ENCODE data around the gene ZP3. TPM values are rescaled to one million over a fixed set of nuclear protein-coding genes. Genes with fewer than 3 reads are reported as not detected.
A peak's percentile ranks its signal among the peaks of the same experiment; 100 is the strongest.
"Not testable (repeated sequence)": the region's sequence is repeated elsewhere in the genome, so short reads cannot be mapped to it uniquely, and the experiment has no call there.

ZP3 gene
- total RNA-seq, 1 experiment from 2014 or later = 23.3 TPM

DNA sequence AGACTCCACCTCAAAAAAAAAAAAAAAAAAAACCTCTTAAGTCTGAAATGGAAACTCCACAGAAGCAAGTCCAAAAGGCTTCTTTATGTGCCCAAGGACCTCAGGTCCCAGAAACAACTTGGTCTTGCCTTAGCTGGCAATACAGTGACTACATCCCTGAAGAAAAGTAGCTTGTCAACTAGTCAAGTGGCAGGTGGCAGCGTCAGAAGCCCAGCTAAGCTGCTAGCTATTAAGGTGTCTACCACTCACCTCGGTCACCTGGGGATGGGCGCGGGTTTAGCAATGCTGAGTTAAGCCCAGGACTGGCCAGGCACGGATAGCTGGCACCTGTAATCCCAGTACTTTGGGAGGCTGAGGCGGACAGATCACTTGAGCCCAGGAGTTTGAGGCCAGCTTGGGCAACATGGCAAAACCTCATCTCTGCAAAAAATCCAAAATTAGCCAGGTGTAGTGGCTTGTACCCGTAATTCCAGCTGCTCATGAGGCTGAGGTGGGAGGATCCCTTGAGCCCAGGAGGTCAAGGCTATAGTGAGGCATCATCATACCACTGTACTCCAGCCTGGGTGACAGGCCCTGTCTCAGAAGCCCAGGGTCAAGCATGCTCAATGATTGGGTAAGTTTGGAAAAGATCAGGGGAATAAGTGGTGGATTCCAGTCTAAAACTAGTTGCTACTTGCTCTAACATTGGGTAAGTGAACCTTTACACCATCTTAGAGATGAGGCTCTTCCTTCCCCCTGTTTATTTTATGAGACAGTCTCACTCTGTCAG, 14.6 kb downstream of the ZP3 start:
- H3K27ac ChIP-seq (ENCODE audit: low read length); POLR2A ChIA-PET; H3K27me3 ChIP-seq (ENCODE audit: control insufficient read depth, insufficient read depth, low read length); H3K9me3 ChIP-seq (ENCODE audit: control insufficient read depth, insufficient read depth, low read depth, low read length); ATAC-seq; DNase-seq (ENCODE audit: low read depth, low spot score); H3K36me3 ChIP-seq (ENCODE audit: control insufficient read depth, insufficient read depth, low read length); in situ Hi-C loops (cut with HindIII; ENCODE audit: low pct_unique_long_range_greater_than_20kb, low sequenced_read_pairs); H3K4me1 ChIP-seq (ENCODE audit: control insufficient read depth, insufficient read depth, low read length); intact Hi-C loops (cut with micrococcal nuclease; ENCODE audit: unreplicated experiment); CTCF ChIA-PET; H3K4me3 ChIP-seq (ENCODE audit: low read depth in 2 of 2, low read length in 2 of 2): not testable (repeated sequence)
- BruUV-seq (replicated peaks) = TSS peak; percentile 61

DNA sequence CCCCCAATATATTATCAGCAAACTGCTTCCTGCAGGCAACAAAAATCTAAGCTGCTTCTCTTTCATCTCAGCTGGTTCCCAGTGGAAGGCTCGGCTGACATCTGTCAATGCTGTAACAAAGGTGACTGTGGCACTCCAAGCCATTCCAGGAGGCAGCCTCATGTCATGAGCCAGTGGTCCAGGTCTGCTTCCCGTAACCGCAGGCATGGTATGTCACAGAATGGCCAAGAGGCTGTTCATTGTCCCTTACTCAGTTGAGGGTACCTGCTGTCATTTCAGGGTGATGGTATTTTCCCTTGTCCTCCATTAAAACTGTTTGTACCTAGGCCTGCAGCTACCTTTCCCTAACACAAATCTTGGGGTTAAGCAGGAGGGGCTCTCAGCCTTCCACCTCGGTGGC, 15.7 kb downstream of the ZP3 start:
- H3K4me1 ChIP-seq (ENCODE audit: control insufficient read depth, insufficient read depth, low read length); CTCF ChIA-PET; H3K27me3 ChIP-seq (ENCODE audit: control insufficient read depth, insufficient read depth, low read length); H3K27ac ChIP-seq (ENCODE audit: low read length); ATAC-seq; in situ Hi-C loops (cut with HindIII; ENCODE audit: low pct_unique_long_range_greater_than_20kb, low sequenced_read_pairs); intact Hi-C loops (cut with micrococcal nuclease; ENCODE audit: unreplicated experiment); H3K9me3 ChIP-seq (ENCODE audit: control insufficient read depth, insufficient read depth, low read depth, low read length); H3K36me3 ChIP-seq (ENCODE audit: control insufficient read depth, insufficient read depth, low read length); DNase-seq (ENCODE audit: low read depth, low spot score); H3K4me3 ChIP-seq (ENCODE audit: low read depth in 2 of 2, low read length in 2 of 2); BruUV-seq (replicated peaks); POLR2A ChIA-PET: not testable (repeated sequence)

DNA sequence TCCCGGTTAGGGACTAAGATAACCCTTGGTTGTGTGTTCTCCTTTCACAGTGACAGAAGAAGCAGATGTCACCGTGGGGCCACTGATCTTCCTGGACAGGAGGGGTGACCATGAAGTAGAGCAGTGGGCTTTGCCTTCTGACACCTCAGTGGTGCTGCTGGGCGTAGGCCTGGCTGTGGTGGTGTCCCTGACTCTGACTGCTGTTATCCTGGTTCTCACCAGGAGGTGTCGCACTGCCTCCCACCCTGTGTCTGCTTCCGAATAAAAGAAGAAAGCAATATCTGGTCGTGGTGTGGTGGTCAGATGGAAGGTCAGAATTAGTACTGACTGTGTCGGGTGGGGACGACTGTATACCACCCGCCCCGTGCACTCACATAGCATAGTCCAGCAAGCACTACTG, 17.0 kb downstream of the ZP3 start:
- intact Hi-C loops (cut with micrococcal nuclease; ENCODE audit: unreplicated experiment); H3K4me1 ChIP-seq (ENCODE audit: control insufficient read depth, insufficient read depth, low read length); H3K27me3 ChIP-seq (ENCODE audit: control insufficient read depth, insufficient read depth, low read length); H3K36me3 ChIP-seq (ENCODE audit: control insufficient read depth, insufficient read depth, low read length); DNase-seq (ENCODE audit: low read depth, low spot score); H3K9me3 ChIP-seq (ENCODE audit: control insufficient read depth, insufficient read depth, low read depth, low read length); CTCF ChIA-PET; in situ Hi-C loops (cut with HindIII; ENCODE audit: low pct_unique_long_range_greater_than_20kb, low sequenced_read_pairs); BruUV-seq (replicated peaks); H3K4me3 ChIP-seq (ENCODE audit: low read depth in 2 of 2, low read length in 2 of 2); H3K27ac ChIP-seq (ENCODE audit: low read length); POLR2A ChIA-PET: not testable (repeated sequence)
- ATAC-seq = peak; percentile 47; the same call in 1 of the 2 replicates

DNA sequence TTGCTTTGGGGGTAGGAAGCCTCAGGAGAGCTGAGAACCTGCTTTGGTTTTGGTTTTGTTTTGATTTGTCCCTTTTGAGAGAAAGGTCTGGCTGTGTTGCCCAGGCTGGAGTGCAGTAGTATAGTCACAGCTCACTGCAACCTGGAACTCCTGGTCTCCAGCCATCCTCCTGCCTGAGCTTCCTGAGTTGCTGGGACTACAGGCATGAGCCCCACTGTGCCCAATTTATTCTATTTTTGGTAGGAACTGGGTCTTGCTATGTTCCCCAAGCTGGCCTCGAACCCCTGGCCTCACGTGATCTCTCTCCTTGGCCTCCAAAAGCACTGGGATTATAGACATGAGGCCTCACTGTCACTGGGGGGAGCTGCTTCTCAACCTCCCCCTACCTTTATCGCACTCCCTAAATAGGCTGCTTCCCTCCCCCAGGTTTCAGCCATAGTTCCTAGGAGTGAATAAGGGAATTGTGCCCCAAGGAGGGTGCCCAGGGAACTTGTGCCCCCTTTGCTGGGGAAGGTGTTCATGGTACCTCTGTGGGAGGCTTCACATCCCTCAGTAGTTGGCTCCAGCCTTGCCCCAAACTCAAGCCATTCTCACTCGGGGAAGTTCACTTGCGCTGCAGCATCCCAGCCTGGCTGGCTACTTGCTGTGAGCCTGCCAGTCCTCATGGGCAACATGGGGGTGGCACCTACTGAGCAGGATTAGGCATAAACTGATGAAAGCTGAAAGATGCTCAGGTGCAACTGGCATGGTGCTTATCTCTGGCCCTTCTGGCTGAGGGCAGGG, 18.1 kb downstream of the ZP3 start:
- POLR2A ChIA-PET; ATAC-seq; CTCF ChIA-PET; H3K27me3 ChIP-seq (ENCODE audit: control insufficient read depth, insufficient read depth, low read length); H3K9me3 ChIP-seq (ENCODE audit: control insufficient read depth, insufficient read depth, low read depth, low read length); H3K4me3 ChIP-seq (ENCODE audit: low read depth in 2 of 2, low read length in 2 of 2); in situ Hi-C loops (cut with HindIII; ENCODE audit: low pct_unique_long_range_greater_than_20kb, low sequenced_read_pairs); intact Hi-C loops (cut with micrococcal nuclease; ENCODE audit: unreplicated experiment); H3K36me3 ChIP-seq (ENCODE audit: control insufficient read depth, insufficient read depth, low read length); DNase-seq (ENCODE audit: low read depth, low spot score); BruUV-seq (replicated peaks); H3K27ac ChIP-seq (ENCODE audit: low read length); H3K4me1 ChIP-seq (ENCODE audit: control insufficient read depth, insufficient read depth, low read length): not testable (repeated sequence)

DNA sequence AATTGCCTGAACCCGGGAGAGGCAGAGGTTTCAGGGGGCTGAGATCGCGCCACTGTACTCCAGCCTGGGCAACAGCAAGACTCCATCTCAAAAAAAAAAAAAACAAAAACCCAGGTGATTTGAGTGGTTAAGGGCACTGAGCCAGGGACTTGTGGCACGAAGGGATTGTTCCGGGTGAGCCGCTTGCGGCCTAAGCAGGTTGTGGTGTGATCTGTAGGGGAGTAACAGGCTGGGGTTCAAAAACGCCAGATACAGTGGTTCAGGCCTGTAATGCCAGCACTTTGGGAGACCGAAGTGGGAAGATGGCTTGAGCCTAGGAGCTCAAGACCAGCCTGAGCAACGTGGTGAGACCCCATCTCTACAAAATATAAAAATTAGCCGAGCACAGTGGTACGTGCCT, 19.1 kb downstream of the ZP3 start:
- ATAC-seq; CTCF ChIA-PET; H3K36me3 ChIP-seq (ENCODE audit: control insufficient read depth, insufficient read depth, low read length); H3K4me1 ChIP-seq (ENCODE audit: control insufficient read depth, insufficient read depth, low read length); H3K9me3 ChIP-seq (ENCODE audit: control insufficient read depth, insufficient read depth, low read depth, low read length); H3K27me3 ChIP-seq (ENCODE audit: control insufficient read depth, insufficient read depth, low read length); DNase-seq (ENCODE audit: low read depth, low spot score); POLR2A ChIA-PET; intact Hi-C loops (cut with micrococcal nuclease; ENCODE audit: unreplicated experiment); in situ Hi-C loops (cut with HindIII; ENCODE audit: low pct_unique_long_range_greater_than_20kb, low sequenced_read_pairs); BruUV-seq (replicated peaks); H3K4me3 ChIP-seq (ENCODE audit: low read depth in 2 of 2, low read length in 2 of 2); H3K27ac ChIP-seq (ENCODE audit: low read length): not testable (repeated sequence)

- H3K27me3 ChIP-seq (ENCODE audit: control insufficient read depth, insufficient read depth, low read length); in situ Hi-C loops (cut with HindIII; ENCODE audit: low pct_unique_long_range_greater_than_20kb, low sequenced_read_pairs); BruUV-seq (replicated peaks); H3K4me3 ChIP-seq (ENCODE audit: low read depth in 2 of 2, low read length in 2 of 2); H3K27ac ChIP-seq (ENCODE audit: low read length); CTCF ChIA-PET; intact Hi-C loops (cut with micrococcal nuclease; ENCODE audit: unreplicated experiment); H3K4me1 ChIP-seq (ENCODE audit: control insufficient read depth, insufficient read depth, low read length); POLR2A ChIA-PET; H3K9me3 ChIP-seq (ENCODE audit: control insufficient read depth, insufficient read depth, low read depth, low read length); H3K36me3 ChIP-seq (ENCODE audit: control insufficient read depth, insufficient read depth, low read length): not testable (repeated sequence)
- DNase-seq (ENCODE audit: low read depth, low spot score) (peak; percentile 41), ATAC-seq (peak; percentile 87)
These were observed 20.8 kb downstream of the ZP3 start for GRCh38 chr7:76445577-76446008.

- H3K27me3 ChIP-seq (ENCODE audit: control insufficient read depth, insufficient read depth, low read length); DNase-seq (ENCODE audit: low read depth, low spot score); H3K4me1 ChIP-seq (ENCODE audit: control insufficient read depth, insufficient read depth, low read length); POLR2A ChIA-PET; H3K36me3 ChIP-seq (ENCODE audit: control insufficient read depth, insufficient read depth, low read length); in situ Hi-C loops (cut with HindIII; ENCODE audit: low pct_unique_long_range_greater_than_20kb, low sequenced_read_pairs); H3K27ac ChIP-seq (ENCODE audit: low read length); H3K9me3 ChIP-seq (ENCODE audit: control insufficient read depth, insufficient read depth, low read depth, low read length); ATAC-seq; H3K4me3 ChIP-seq (ENCODE audit: low read depth in 2 of 2, low read length in 2 of 2); CTCF ChIA-PET; BruUV-seq (replicated peaks); intact Hi-C loops (cut with micrococcal nuclease; ENCODE audit: unreplicated experiment): not testable (repeated sequence)
These were observed 32.3 kb downstream of the ZP3 start for GRCh38 chr7:76457017-76457416.
